Activated effector memory CD4-positive, alpha-beta T cell treated with Interleukin-2 at 50 U/mL for 16 hours (primary cell): Measurements from ENCODE around the gene TEX54.
"Not testable (repeated sequence)": the region's sequence is repeated elsewhere in the genome, so short reads cannot be mapped to it uniquely, and the experiment has no call there.

Source experiments
- DNase-seq: peaks from one replicate; pipeline ENCODE4 v3.0.0-alpha.2; 2020

TEX54 gene

GRCh38 chr11:62832336-62833234 lies at the start of gene TEX54:
TEX54 (minus strand) TSS chr11:62832841.
- no peak for DNase-seq

- DNase-seq = no peak
Observed at GRCh38 chr11:62882431-62882749, 49.7 kb upstream of the TEX54 start.

GRCh38 chr11:62881579-62882430 lies 49.2 kb upstream of the TEX54 start:
- peak; percentile 91 for DNase-seq

GRCh38 chr11:62880803-62881578 lies 48.4 kb upstream of the TEX54 start, which contains the start of gene SLC3A2:
SLC3A2 (plus strand) TSS chr11:62880896; CDS start chr11:62881024, 128 bp downstream.
- peak; percentile 84 for DNase-seq

GRCh38 chr11:62880231-62880802 lies 47.7 kb upstream of the TEX54 start:
- DNase-seq = no peak

- no peak for DNase-seq
Observed at GRCh38 chr11:62879235-62879978, 46.8 kb upstream of the TEX54 start.

- no peak for DNase-seq
Observed at GRCh38 chr11:62876712-62877111, 44.1 kb upstream of the TEX54 start.

GRCh38 chr11:62875698-62876478 lies 43.2 kb upstream of the TEX54 start:
- no peak for DNase-seq

- no peak for DNase-seq
Observed at GRCh38 chr11:62874851-62875250, 42.2 kb upstream of the TEX54 start.

GRCh38 chr11:62865635-62866034 lies 33.0 kb upstream of the TEX54 start:
- DNase-seq = no peak

GRCh38 chr11:62863687-62864335 lies 31.2 kb upstream of the TEX54 start:
- DNase-seq = no peak

GRCh38 chr11:62861564-62862192 lies 29.0 kb upstream of the TEX54 start:
- DNase-seq = not testable (repeated sequence)

GRCh38 chr11:62860835-62861563 lies 28.4 kb upstream of the TEX54 start:
- no peak for DNase-seq

GRCh38 chr11:62859281-62859703 lies 26.7 kb upstream of the TEX54 start:
- not testable (repeated sequence) for DNase-seq

GRCh38 chr11:62858201-62858600 lies 25.6 kb upstream of the TEX54 start:
- DNase-seq = no peak

- DNase-seq = no peak
Observed at GRCh38 chr11:62857541-62857982, 24.9 kb upstream of the TEX54 start.

- no peak for DNase-seq
Observed at GRCh38 chr11:62856333-62856895, 23.8 kb upstream of the TEX54 start.

- peak; percentile 97 for DNase-seq
Observed at GRCh38 chr11:62855571-62856332, 23.1 kb upstream of the TEX54 start.
